ENCODE results near the gene EPHA10.

Gene EPHA10

DNA sequence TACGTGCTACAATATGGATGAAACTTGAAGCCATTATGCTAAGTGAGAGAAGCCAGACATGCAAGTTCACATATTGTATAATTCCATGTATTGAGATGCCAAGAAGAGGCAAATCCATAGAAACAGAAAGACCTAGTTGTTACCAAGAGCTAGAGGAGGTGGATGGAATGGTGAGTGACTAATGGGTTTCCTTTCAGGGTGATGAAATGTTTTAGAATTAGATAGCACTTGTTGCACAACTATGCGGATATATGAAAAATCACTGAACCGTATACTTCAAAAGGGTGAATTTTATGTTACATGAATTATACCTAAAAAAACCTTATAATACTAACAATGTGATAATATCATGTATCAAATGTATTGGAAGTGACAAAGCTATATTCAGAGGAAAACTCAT is 18.1 kb downstream of the EPHA10 start:
- Histone ChIP-seq H3K4me2 (ENCODE audit: low read length) (no peak overlapping the region), H3K9ac (ENCODE audit: low read length) (no peak overlapping the region), H3K27me3 (ENCODE audit: insufficient read depth, low read length) (no peaks in the 10 kb centered on the region), H3K79me2 (ENCODE audit: insufficient read depth, low read length) (no peaks in the 10 kb centered on the region), H3F3A (ENCODE audit: insufficient read depth, low read length) (no peaks in the 10 kb centered on the region), H4K20me1 (ENCODE audit: insufficient read depth, low read length) (no peaks in the 10 kb centered on the region), H3K9me3 (ENCODE audit: low read length) (peaks cover 4% of the 10 kb centered on the region), H3K27ac (ENCODE audit: low read depth, low read length, poor library complexity, severe bottlenecking) (no peak overlapping the region), H3K4me1 (ENCODE audit: insufficient read depth, low read length, severe bottlenecking) (no peaks in the 10 kb centered on the region), H3K4me3 (ENCODE audit: low read depth, low read length, poor library complexity, severe bottlenecking) (no peak overlapping the region), H3K9me2 (ENCODE audit: low read depth, low read length) (no peaks in the 10 kb centered on the region), H3K36me3 (ENCODE audit: insufficient read depth, low read length) (no peaks in the 10 kb centered on the region), H2AFZ (ENCODE audit: low read length) (no peak overlapping the region)
- TF ChIP-seq EZH2 (IDR thresholded peaks at IDR 0.05; ENCODE audit: borderline replicate concordance, low read length) = no peak
- TF ChIP-seq, protein P1, sequence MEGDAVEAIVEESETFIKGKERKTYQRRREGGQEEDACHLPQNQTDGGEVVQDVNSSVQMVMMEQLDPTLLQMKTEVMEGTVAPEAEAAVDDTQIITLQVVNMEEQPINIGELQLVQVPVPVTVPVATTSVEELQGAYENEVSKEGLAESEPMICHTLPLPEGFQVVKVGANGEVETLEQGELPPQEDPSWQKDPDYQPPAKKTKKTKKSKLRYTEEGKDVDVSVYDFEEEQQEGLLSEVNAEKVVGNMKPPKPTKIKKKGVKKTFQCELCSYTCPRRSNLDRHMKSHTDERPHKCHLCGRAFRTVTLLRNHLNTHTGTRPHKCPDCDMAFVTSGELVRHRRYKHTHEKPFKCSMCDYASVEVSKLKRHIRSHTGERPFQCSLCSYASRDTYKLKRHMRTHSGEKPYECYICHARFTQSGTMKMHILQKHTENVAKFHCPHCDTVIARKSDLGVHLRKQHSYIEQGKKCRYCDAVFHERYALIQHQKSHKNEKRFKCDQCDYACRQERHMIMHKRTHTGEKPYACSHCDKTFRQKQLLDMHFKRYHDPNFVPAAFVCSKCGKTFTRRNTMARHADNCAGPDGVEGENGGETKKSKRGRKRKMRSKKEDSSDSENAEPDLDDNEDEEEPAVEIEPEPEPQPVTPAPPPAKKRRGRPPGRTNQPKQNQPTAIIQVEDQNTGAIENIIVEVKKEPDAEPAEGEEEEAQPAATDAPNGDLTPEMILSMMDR (IDR thresholded peaks at IDR 0.05; ENCODE audit: low read length) = no peak

DNA sequence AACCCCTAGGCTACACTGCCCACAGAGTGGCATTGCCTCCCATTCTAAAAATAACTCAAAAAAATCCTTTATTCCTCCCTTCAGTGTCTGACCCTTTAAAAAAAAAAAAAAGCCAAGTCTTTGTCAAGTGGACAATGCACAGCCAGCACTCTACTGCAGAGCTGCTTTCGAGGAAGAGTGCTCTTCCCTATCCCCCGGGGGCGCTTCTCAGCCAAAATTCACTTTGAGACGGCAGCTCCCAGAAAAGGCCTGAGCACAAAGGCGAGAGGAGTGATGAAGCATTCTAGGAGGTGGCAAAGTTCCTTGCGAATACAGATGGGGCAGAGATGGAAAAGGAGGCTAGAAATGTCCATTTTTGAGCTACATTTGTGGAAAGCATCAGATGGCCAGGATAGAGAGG is 23.3 kb downstream of the EPHA10 start:
- Histone ChIP-seq H3F3A (ENCODE audit: insufficient read depth, low read length) (no peaks in the 10 kb centered on the region), H3K9me2 (ENCODE audit: low read depth, low read length) (no peaks in the 10 kb centered on the region), H2AFZ (ENCODE audit: low read length) (no peak overlapping the region), H3K9me3 (ENCODE audit: low read length) (no peaks in the 10 kb centered on the region), H4K20me1 (ENCODE audit: insufficient read depth, low read length) (no peaks in the 10 kb centered on the region), H3K27me3 (ENCODE audit: insufficient read depth, low read length) (no peaks in the 10 kb centered on the region), H3K27ac (ENCODE audit: low read depth, low read length, poor library complexity, severe bottlenecking) (no peak overlapping the region), H3K4me3 (ENCODE audit: low read depth, low read length, poor library complexity, severe bottlenecking) (no peak overlapping the region), H3K9ac (ENCODE audit: low read length) (no peak overlapping the region), H3K36me3 (ENCODE audit: insufficient read depth, low read length) (no peaks in the 10 kb centered on the region), H3K4me2 (ENCODE audit: low read length) (no peak overlapping the region), H3K79me2 (ENCODE audit: insufficient read depth, low read length) (no peaks in the 10 kb centered on the region), H3K4me1 (ENCODE audit: insufficient read depth, low read length, severe bottlenecking) (no peaks in the 10 kb centered on the region)
- TF ChIP-seq, protein P1 (IDR thresholded peaks at IDR 0.05; ENCODE audit: low read length) = no peak
- TF ChIP-seq EZH2 (IDR thresholded peaks at IDR 0.05; ENCODE audit: borderline replicate concordance, low read length) = no peak

DNA sequence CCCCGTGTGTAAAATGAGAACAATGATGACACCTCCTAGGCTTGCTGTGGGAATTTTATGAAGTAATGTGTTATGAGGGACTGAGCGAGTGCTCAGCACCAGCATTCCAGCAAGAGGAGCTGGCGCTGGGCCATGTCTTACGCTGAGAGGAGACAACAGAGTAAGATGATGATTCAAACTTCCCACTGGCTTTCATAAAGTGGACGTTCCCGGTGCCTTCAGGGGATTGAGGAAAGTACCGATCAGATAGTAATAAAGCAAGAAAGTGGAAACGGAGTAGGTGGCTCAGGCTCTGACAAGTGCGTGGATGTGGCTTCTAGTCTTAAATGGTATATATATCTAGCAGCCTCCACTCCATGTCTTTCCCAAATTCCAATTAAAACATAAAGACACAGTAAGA is 23.8 kb downstream of the EPHA10 start:
- H3K9me2 ChIP-seq (ENCODE audit: low read depth, low read length) = no peaks in the 10 kb centered on the region
- H3K9me3 ChIP-seq (ENCODE audit: low read length) = no peaks in the 10 kb centered on the region
- no peaks in the 10 kb centered on the region for H3K79me2 ChIP-seq (ENCODE audit: insufficient read depth, low read length)
- H3F3A ChIP-seq (ENCODE audit: insufficient read depth, low read length) = no peaks in the 10 kb centered on the region
- no peak overlapping the region for H3K9ac ChIP-seq (ENCODE audit: low read length)
- TF ChIP-seq, protein P1 (IDR thresholded peaks at IDR 0.05; ENCODE audit: low read length) = no peak
- TF ChIP-seq EZH2 (IDR thresholded peaks at IDR 0.05; ENCODE audit: borderline replicate concordance, low read length) = no peak
- H3K27ac ChIP-seq (ENCODE audit: low read depth, low read length, poor library complexity, severe bottlenecking) = no peak overlapping the region
- no peaks in the 10 kb centered on the region for H3K36me3 ChIP-seq (ENCODE audit: insufficient read depth, low read length)
- H2AFZ ChIP-seq (ENCODE audit: low read length) = no peak overlapping the region
- no peak overlapping the region for H3K4me2 ChIP-seq (ENCODE audit: low read length)
- H3K4me1 ChIP-seq (ENCODE audit: insufficient read depth, low read length, severe bottlenecking) = no peaks in the 10 kb centered on the region
- no peak overlapping the region for H3K4me3 ChIP-seq (ENCODE audit: low read depth, low read length, poor library complexity, severe bottlenecking)
- no peaks in the 10 kb centered on the region for H4K20me1 ChIP-seq (ENCODE audit: insufficient read depth, low read length)
- H3K27me3 ChIP-seq (ENCODE audit: insufficient read depth, low read length) = no peaks in the 10 kb centered on the region
